B cell (primary cell): ENCODE results near the gene EEFSEC. TPM values are rescaled to one million over a fixed set of nuclear protein-coding genes. Genes with fewer than 3 reads are reported as not detected.

Experiments
- ATAC-seq: fragments of 200-7000 bp; cut with Tn5 transposase; one replicate; pipeline ENCODE4 v1.10.0; 2021; ENCODE audit warnings: low read depth, mild to moderate bottlenecking, moderate number of reproducible peaks, moderate library complexity
- CTCF ChIA-PET: fragments of 350-600 bp; sonication (Branson Sonifier 250); formaldehyde crosslinking; loops from one replicate; lab custom pipeline; 2021; ENCODE audit warnings: antibody characterized with exemption, inconsistent platforms; lab: Charles Lee
- POLR2A ChIA-PET: fragments of 350-600 bp; sonication (Branson Sonifier 250); formaldehyde crosslinking; loops from one replicate; lab custom pipeline; 2021; ENCODE audit warnings: antibody characterized with exemption; lab: Charles Lee
- DNase-seq: peaks from one replicate; pipeline ENCODE4 v3.0.0; 2013
- H2AFZ ChIP-seq: 2 replicates; pipeline ENCODE4 v1.6.1; 2012; ENCODE audit warnings: mild to moderate bottlenecking, low read depth, low read length; ENCODE audit not compliant: insufficient read depth, poor library complexity, severe bottlenecking
- H3K27ac ChIP-seq, 2 donors: 1 replicate in 1 of 2; 2 replicates in 1 of 2; pipeline ENCODE4 v1.5.1; 2012 to 2013; ENCODE audit warnings: low read length in 2 of 2, mild to moderate bottlenecking in 2 of 2, moderate library complexity in 1 of 2
- H3K27me3 ChIP-seq, 4 experiments: fragments of 200-600 bp in 1 of 4; sonication (generic) in 1 of 4; replicated peaks in 1 of 4; 1 replicate in 2 of 4; 2 replicates in 2 of 4; pipeline versions ENCODE4 v1.6.1 to v1.7.0; 2013 to 2016; ENCODE audit warnings: low read length in 3 of 4, mild to moderate bottlenecking in 2 of 4, mixed read lengths in 1 of 4, moderate library complexity in 1 of 4; ENCODE audit not compliant: insufficient read depth in 4 of 4, control insufficient read depth in 3 of 4; ENCODE audit errors: control extremely low read depth in 1 of 4
- H3K36me3 ChIP-seq, 2 experiments: replicated peaks in 1 of 2; 1 replicate in 1 of 2; 2 replicates in 1 of 2; pipeline versions ENCODE4 v1.6.1 to v1.7.1; 2013; ENCODE audit warnings: low read length in 1 of 2; ENCODE audit not compliant: insufficient read depth in 2 of 2, control insufficient read depth in 1 of 2; ENCODE audit errors: control extremely low read depth in 1 of 2, extremely low read depth in 1 of 2
- H3K4me1 ChIP-seq, 2 donors: fragments of 200-600 bp in 1 of 2; sonication (generic) in 1 of 2; 1 replicate in 1 of 2; 2 replicates in 1 of 2; pipeline versions ENCODE4 v1.5.1 to v1.6.1; 2013 to 2017; ENCODE audit warnings: low read length in 2 of 2; ENCODE audit not compliant: control insufficient read depth in 2 of 2, insufficient read depth in 2 of 2
- H3K4me2 ChIP-seq: replicated peaks from 2 replicates; pipeline ENCODE3; 2012; ENCODE audit warnings: mild to moderate bottlenecking, low read depth, low read length; ENCODE audit not compliant: poor library complexity, severe bottlenecking
- H3K4me3 ChIP-seq, 5 experiments: fragments of 200-600 bp in 1 of 5; sonication (generic) in 1 of 5; 1 replicate in 3 of 5; 2 replicates in 2 of 5; pipeline versions ENCODE4 v1.5.1 to v1.7.0; 2011 to 2016; ENCODE audit warnings: low read length in 4 of 5, mild to moderate bottlenecking in 4 of 5, low read depth in 2 of 5, control low read depth in 1 of 5, moderate library complexity in 1 of 5; ENCODE audit not compliant: insufficient read depth in 1 of 5; ENCODE audit errors: control extremely low read depth in 1 of 5, extremely low read depth in 1 of 5
- H3K79me2 ChIP-seq: fragments of 200-600 bp; sonication (generic); one replicate; pipeline ENCODE4 v1.6.0; 2016; ENCODE audit warnings: low read length; ENCODE audit not compliant: control insufficient read depth, insufficient read depth
- H3K9ac ChIP-seq: fragments of 200-600 bp; sonication (generic); 2 replicates; pipeline ENCODE4 v1.6.1; 2017; ENCODE audit warnings: mild to moderate bottlenecking, low read length, moderate library complexity
- H3K9me3 ChIP-seq, 3 donors: one replicate each; pipeline versions ENCODE4 v1.6.1 to v1.7.1; 2013; ENCODE audit warnings: low read length in 2 of 3; ENCODE audit not compliant: control insufficient read depth in 2 of 3, insufficient read depth in 1 of 3; ENCODE audit errors: control extremely low read depth in 1 of 3
- H4K20me1 ChIP-seq: 2 replicates; pipeline ENCODE4 v1.6.0; 2012; ENCODE audit warnings: mild to moderate bottlenecking, low read length; ENCODE audit not compliant: insufficient read depth, control insufficient read depth, poor library complexity, severe bottlenecking
- H3K27ac Mint-ChIP-seq: one replicate; pipeline ENCODE4 v1.8.0; 2021; ENCODE audit warnings: mixed read lengths
- H3K27me3 Mint-ChIP-seq: one replicate; pipeline ENCODE4 v1.8.0; 2021; ENCODE audit warnings: mixed read lengths
- H3K4me1 Mint-ChIP-seq: one replicate; pipeline ENCODE4 v1.8.0; 2021; ENCODE audit warnings: mixed read lengths
- H3K4me3 Mint-ChIP-seq: one replicate; pipeline ENCODE4 v1.8.0; 2021; ENCODE audit warnings: mixed read lengths
- H3K9me3 Mint-ChIP-seq: one replicate; pipeline ENCODE4 v1.8.0; 2022; ENCODE audit warnings: mixed read lengths; ENCODE audit not compliant: insufficient read depth
- EZH2 ChIP-seq: IDR thresholded peaks from 2 replicates; pipeline ENCODE4 v1.6.1; 2012; ENCODE audit warnings: borderline replicate concordance, low read depth, mild to moderate bottlenecking, moderate library complexity, low read length; ENCODE audit not compliant: insufficient read depth, poor library complexity, severe bottlenecking
- WGBS: methylation state at CpG from one replicate; pipeline ENCODE4 v1.1.5; 2013; ENCODE audit warnings: missing lambda C conversion rate; ENCODE audit not compliant: insufficient coverage; 5-methylcytosine and 5-hydroxymethylcytosine counted together
- intact Hi-C: fragments of 100-400 bp; cut with micrococcal nuclease; formaldehyde crosslinking; loops from one replicate; pipeline ENCODE4 v1.10.0; 2022
- polyA plus RNA-seq: library from polyadenylated mRNA; depleted of rRNA; stranded (reverse); fragments of >200 nt; gene quantifications from 2 replicates; pipeline ENCODE4 v1.2.3, GENCODE V29; 2012
- total RNA-seq, 2 donors: library from RNA; stranded (reverse); fragments of 120-200 nt in 1 of 2; gene quantifications; 1 replicate in 1 of 2; 2 replicates in 1 of 2; pipeline versions ENCODE4 v1.2.3 to v1.2.4, GENCODE V29; 2013 to 2022
- TF ChIP-seq, protein P1 (sequence below): fragments of 200-600 bp; IDR thresholded peaks from one replicate; pipeline ENCODE4 v1.8.0; 2022; ENCODE audit warnings: antibody characterized with exemption, mild to moderate bottlenecking

EEFSEC gene
- total and polyA plus RNA-seq, 2 donors (not counting 1 experiment from before 2014, with no cell fraction given), result 17.9 to 18.4 TPM

DNA sequence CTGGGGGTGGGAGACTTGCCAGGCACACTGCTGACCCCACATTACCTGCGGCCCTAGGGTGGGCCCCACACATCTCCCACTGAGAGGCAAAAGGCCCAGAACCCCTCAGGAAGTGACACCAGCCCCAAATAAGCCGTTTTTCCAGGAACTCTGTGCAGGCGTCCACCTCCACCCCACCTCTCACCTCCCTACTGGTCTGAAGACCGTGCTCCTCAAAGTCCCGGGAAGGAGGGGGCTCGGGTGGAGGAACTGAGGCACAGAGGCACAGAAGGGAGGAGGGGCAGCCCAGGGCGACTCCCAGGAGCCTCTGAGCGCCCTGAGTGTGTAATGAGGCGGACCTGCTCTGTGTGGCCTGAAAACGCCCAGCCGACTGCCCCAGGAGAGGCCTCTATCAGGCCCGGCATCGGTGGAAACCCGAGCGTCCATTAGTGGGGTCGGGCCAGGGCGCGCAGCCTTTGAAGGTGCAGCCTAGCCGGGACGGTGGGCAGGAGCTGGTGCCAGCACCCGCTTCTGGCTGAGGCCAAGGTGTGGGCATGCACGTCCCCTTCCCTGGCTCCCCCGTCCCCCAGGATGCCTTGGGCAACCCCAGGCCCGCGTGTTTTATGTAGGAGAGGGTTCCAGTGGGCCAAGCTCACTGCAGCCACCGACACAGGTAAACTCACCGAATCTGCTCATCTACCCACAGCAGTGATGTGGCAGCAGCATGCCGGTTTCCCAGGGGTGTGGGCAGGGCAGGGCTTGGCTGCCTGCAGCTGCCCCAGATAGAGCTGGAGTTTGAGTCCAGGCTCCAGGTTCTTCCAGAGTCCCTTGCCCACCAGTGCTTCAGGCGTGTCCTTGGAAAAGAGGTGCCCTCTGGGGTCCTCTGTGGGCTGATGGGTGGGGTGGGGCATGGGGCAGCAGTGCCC, 257.6 kb downstream of the EEFSEC start:
- CTCF ChIA-PET, result no interaction called here
- Histone ChIP-seq H3K9me3 (no peaks in the 10 kb centered on the region), H3K4me2 (no peak overlapping the region), H3K27me3 (no peaks in the 10 kb centered on the region), H3K27ac (no peak overlapping the region), H2AFZ (no peak overlapping the region), H3K4me1 (no peaks in the 10 kb centered on the region), H3K4me3 (no peak overlapping the region), H3K9ac (no peak overlapping the region), H3K79me2 (no peaks in the 10 kb centered on the region), H4K20me1 (no peaks in the 10 kb centered on the region), H3K36me3 (no peaks in the 10 kb centered on the region)
- ATAC-seq (no peak), DNase-seq (no peak)
- POLR2A ChIA-PET, result no interaction called here
- H3K4me1 Mint-ChIP-seq, result no peaks in the 10 kb centered on the region
- no peaks in the 10 kb centered on the region for H3K9me3 Mint-ChIP-seq
- H3K27me3 Mint-ChIP-seq, result no peaks in the 10 kb centered on the region
- no peak overlapping the region for H3K27ac Mint-ChIP-seq
- 97% methylated on average over 27 of the region's 29 CpGs for WGBS
- intact Hi-C loops, result no loop called here
- TF ChIP-seq, protein P1, sequence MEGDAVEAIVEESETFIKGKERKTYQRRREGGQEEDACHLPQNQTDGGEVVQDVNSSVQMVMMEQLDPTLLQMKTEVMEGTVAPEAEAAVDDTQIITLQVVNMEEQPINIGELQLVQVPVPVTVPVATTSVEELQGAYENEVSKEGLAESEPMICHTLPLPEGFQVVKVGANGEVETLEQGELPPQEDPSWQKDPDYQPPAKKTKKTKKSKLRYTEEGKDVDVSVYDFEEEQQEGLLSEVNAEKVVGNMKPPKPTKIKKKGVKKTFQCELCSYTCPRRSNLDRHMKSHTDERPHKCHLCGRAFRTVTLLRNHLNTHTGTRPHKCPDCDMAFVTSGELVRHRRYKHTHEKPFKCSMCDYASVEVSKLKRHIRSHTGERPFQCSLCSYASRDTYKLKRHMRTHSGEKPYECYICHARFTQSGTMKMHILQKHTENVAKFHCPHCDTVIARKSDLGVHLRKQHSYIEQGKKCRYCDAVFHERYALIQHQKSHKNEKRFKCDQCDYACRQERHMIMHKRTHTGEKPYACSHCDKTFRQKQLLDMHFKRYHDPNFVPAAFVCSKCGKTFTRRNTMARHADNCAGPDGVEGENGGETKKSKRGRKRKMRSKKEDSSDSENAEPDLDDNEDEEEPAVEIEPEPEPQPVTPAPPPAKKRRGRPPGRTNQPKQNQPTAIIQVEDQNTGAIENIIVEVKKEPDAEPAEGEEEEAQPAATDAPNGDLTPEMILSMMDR, result no peak
- no peak overlapping the region for H3K4me3 Mint-ChIP-seq

DNA sequence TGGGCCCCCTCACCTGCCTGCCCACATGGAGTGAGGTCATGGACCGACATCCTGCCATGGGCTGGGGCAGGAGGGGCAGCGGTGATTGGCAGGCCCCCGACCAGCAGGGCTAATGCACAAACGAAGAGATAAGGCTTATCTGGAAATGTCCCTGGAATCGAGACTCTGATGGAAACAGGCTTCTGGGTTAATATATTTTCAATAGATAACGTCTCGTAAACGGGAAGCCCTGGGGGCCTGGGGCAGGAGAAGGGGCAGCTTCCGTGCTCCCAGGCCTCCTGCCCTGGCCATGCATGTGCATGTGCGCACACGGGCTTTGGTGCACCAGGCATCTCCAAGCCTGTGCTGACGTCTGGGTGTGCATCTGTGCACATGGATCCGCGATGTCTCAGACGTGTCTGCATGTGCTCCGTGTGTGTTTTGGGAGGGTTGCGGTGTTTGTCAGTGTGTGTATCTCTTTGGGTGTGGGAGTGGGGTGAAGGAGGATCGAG, 258.3 kb downstream of the EEFSEC start:
- Histone ChIP-seq H3K9me3 (no peaks in the 10 kb centered on the region), H2AFZ (no peak overlapping the region), H3K9ac (no peak overlapping the region), H4K20me1 (no peaks in the 10 kb centered on the region), H3K79me2 (no peaks in the 10 kb centered on the region), H3K4me2 (no peak overlapping the region), H3K27me3 (no peaks in the 10 kb centered on the region), H3K4me1 (no peaks in the 10 kb centered on the region), H3K36me3 (no peaks in the 10 kb centered on the region), H3K27ac (no peak overlapping the region), H3K4me3 (no peak overlapping the region)
- DNase-seq, result no peak
- Mint-ChIP-seq H3K4me3 (no peak overlapping the region), H3K4me1 (no peaks in the 10 kb centered on the region), H3K27me3 (no peaks in the 10 kb centered on the region), H3K9me3 (no peaks in the 10 kb centered on the region), H3K27ac (no peak overlapping the region)
- ChIA-PET POLR2A (no interaction called here), CTCF (no interaction called here)
- intact Hi-C loops, result no loop called here
- TF ChIP-seq, protein P1, result no peak
- TF ChIP-seq EZH2, result no peak
- ATAC-seq, result no peak
- over 99% methylated on average over 17 of the region's 18 CpGs for WGBS
